BJ (cell line): Measurements from ENCODE around the gene PAIP2. TPM values are rescaled to one million over a fixed set of nuclear protein-coding genes. Genes with fewer than 3 reads are reported as not detected.
"Not testable (repeated sequence)": the region's sequence is repeated elsewhere in the genome, so short reads cannot be mapped to it uniquely, and the experiment has no call there.

ENCODE experiments used
- CTCF ChIA-PET: fragments of 350-600 bp; formaldehyde crosslinking; extraction: SDS; loops from one replicate; lab custom pipeline; 2021; ENCODE audit warnings: antibody characterized with exemption, inconsistent platforms; lab: Yijun Ruan, JAX
- POLR2A ChIA-PET: fragments of 300-600 bp; sonication (Branson Sonifier 250); formaldehyde crosslinking; extraction: SDS; loops from one replicate; lab custom pipeline; 2021; ENCODE audit warnings: antibody characterized with exemption; lab: Charles Lee
- DNase-seq: peaks from one replicate; pipeline ENCODE4 v3.0.0-alpha.2; 2011; ENCODE audit warnings: low read depth
- H3K27me3 ChIP-seq: 2 replicates; pipeline ENCODE4 v1.6.0; 2011; ENCODE audit warnings: low read length; ENCODE audit not compliant: control insufficient read depth, insufficient read depth
- H3K36me3 ChIP-seq: 2 replicates; pipeline ENCODE4 v1.5.1; 2011; ENCODE audit warnings: low read length; ENCODE audit not compliant: control insufficient read depth, insufficient read depth
- H3K4me3 ChIP-seq: 2 replicates; pipeline ENCODE4 v1.5.1; 2011; ENCODE audit warnings: low read depth, mild to moderate bottlenecking, control low read depth, low read length
- polyA plus RNA-seq: library from polyadenylated mRNA; depleted of rRNA; stranded (reverse); fragments of >200 nt; gene quantifications from 2 replicates; pipeline ENCODE4 v1.2.3, GENCODE V29; 2011
- TF ChIP-seq, protein P1 (sequence below): IDR thresholded peaks from 2 replicates; pipeline ENCODE4 v1.5.1; 2011; ENCODE audit warnings: low read depth, mild to moderate bottlenecking, control low read depth, inconsistent platforms, low read length, moderate library complexity; ENCODE audit not compliant: insufficient read depth

The PAIP2 gene
- polyA plus RNA-seq, 1 experiment, result 35.4 TPM

DNA sequence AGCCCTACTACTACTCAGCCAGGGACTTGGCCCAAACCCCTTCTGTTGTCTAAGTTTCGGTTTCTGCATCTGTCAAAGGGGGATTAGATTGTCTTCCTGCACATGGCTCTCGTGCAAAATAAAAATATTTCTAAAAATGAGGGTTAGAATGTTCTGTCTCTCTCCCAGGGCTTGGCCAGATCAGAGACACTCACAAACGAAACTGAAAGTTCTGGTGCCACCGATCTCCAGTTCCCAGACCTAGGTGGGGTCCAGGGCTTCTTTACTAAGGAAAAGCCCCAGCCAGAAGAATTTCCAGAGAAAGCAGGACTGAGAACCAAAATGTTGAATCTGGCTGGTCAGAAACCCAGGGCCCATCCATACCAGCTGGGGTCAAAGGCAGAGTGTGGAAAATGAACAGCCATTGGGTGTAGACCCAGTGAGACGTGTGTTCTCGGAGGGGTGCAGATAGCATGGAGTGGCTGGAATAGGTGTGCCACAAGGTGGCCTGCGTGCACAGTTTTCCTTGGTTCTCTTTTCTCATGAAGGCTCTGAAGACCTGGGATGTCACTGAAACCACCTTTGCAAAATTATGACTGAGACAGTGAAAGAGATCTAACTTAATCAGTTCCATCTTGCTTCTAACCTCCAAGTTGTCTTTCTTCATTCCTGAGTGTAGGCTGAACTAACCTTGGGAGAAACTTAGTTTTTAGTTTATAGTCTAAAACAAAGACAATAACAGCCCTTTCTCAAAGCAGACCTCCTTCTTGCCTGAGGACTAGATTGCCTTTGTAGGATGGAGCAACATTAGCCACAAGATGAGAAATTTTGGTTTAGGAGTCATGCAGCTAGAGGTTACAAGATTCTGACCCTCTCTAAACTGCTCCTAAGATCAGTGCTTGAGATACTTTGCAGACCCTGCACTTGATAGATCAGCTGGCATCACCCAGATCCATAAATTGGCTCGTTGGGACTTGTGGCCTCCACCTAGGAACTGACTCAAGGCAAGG lies 43.7 kb downstream of the PAIP2 start:
- Histone ChIP-seq H3K36me3 (no peaks in the 10 kb centered on the region), H3K4me3 (no peak overlapping the region), H3K27me3 (no peaks in the 10 kb centered on the region)
- DNase-seq, result no peak
- TF ChIP-seq, protein P1, sequence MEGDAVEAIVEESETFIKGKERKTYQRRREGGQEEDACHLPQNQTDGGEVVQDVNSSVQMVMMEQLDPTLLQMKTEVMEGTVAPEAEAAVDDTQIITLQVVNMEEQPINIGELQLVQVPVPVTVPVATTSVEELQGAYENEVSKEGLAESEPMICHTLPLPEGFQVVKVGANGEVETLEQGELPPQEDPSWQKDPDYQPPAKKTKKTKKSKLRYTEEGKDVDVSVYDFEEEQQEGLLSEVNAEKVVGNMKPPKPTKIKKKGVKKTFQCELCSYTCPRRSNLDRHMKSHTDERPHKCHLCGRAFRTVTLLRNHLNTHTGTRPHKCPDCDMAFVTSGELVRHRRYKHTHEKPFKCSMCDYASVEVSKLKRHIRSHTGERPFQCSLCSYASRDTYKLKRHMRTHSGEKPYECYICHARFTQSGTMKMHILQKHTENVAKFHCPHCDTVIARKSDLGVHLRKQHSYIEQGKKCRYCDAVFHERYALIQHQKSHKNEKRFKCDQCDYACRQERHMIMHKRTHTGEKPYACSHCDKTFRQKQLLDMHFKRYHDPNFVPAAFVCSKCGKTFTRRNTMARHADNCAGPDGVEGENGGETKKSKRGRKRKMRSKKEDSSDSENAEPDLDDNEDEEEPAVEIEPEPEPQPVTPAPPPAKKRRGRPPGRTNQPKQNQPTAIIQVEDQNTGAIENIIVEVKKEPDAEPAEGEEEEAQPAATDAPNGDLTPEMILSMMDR, result no peak
- ChIA-PET POLR2A (no interaction called here), CTCF (no interaction called here)

DNA sequence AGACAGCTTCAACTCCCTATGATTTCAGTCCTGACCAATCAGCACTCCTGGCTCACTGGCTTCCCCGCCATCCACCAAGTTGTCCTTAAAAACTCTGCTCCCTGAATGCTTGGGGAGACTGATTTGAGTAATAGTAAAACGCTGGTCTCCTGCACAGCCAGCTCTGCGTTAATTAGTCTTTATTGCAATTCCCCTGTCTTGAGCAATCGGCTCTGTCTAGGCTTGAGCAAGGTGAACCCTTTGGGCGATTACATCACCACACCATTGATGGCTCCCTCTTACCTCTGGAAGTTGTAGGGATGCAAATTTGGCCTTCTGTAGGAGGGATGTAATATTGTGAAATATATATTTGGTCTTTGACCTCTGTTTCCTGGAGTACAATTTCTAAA lies 44.4 kb downstream of the PAIP2 start:
- H3K27me3 ChIP-seq, result no peaks in the 10 kb centered on the region
- CTCF ChIA-PET, result no interaction called here
- DNase-seq, result no peak
- no peak overlapping the region for H3K4me3 ChIP-seq
- no peaks in the 10 kb centered on the region for H3K36me3 ChIP-seq
- POLR2A ChIA-PET, result no interaction called here
- TF ChIP-seq, protein P1, result no peak

DNA sequence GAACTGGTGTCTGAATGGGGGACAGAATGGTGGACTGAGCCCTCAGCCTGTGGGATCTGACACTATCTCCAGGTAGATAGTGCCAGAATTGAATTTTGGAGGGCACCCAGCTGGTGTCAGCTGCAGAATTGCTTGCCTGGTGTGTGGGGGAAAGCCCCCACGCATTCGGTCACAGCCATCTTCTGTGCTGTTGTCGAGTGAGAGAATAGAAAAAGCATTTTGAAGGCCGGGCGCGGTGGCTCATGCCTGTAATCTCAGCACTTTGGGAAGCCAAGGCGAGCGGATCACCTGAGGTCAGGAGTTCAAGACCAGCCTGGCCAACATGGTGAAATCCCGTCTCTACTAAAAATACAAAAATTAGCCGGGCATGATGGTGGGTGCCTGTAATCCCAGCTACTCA lies 45.3 kb downstream of the PAIP2 start:
- CTCF ChIA-PET, result not testable (repeated sequence)

GRCh38 chr5:139387611-139388197 lies 46.0 kb downstream of the PAIP2 start:
- no peaks in the 10 kb centered on the region for H3K27me3 ChIP-seq
- ChIA-PET CTCF (no interaction called here), POLR2A (no interaction called here)
- TF ChIP-seq, protein P1, result no peak
- no peak for DNase-seq
- no peaks in the 10 kb centered on the region for H3K36me3 ChIP-seq
- no peak overlapping the region for H3K4me3 ChIP-seq

More for the DNA sequence above, 45.3 kb downstream of the PAIP2 start:
- DNase-seq, POLR2A ChIA-PET, H3K36me3 ChIP-seq, H3K4me3 ChIP-seq, H3K27me3 ChIP-seq: not testable (repeated sequence)

- no peaks in the 10 kb centered on the region for H3K36me3 ChIP-seq
- no peak for DNase-seq
- H3K27me3 ChIP-seq, result no peaks in the 10 kb centered on the region; the same call in 1 of the 2 replicates
- POLR2A ChIA-PET, result no interaction called here
- TF ChIP-seq, protein P1, result no peak
- CTCF ChIA-PET, result no interaction called here
- 0 out of 2 replicates have a peak overlapping the region, but pooled peaks have one; percentile 6 for H3K4me3 ChIP-seq
Observed at GRCh38 chr5:139388198-139388821, 46.7 kb downstream of the PAIP2 start.
